ENCODE measurements around the gene PARM1.

GRCh38 chr4:75002381-75002780, 69.5 kb downstream of the PARM1 start:
- no peak for TF ChIP-seq CTCF (IDR thresholded peaks at IDR 0.05)
- no peak for TF ChIP-seq POLR2A (IDR thresholded peaks at IDR 0.05)

Data from adrenal gland (tissue), 5 donors.